HG03103 (cell line): ENCODE data around the gene CFH.
"Not testable (repeated sequence)": the region's sequence is repeated elsewhere in the genome, so short reads cannot be mapped to it uniquely, and the experiment has no call there.

Source experiments
- ATAC-seq: cut with Tn5 transposase; IDR thresholded peaks from one replicate; pipeline ENCODE4 v1.9.1; 2021; ENCODE audit warnings: low read depth; ENCODE audit not compliant: unreplicated experiment

CFH gene

DNA sequence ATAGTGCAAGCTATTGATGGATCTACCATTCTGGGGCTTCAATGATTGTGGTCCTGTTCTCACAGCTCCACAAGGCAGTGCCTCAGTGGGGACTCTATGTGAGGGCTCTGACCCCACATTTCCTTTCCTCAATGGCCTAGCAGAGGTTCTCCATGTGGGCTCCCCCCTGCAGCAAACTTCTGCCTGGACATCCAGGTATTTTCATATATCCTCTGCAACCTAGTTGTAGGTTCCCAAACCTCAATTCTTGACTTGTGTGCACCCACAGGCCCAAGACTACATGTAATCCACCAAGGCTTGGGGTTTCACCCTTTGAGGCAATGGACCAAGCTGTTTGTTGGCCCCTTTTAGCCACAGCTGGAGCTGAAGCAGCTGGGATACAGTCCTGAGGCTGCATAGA is 86.9 kb downstream of the CFH start:
- no peak for ATAC-seq

- ATAC-seq = peak; percentile 97
These were observed 91.4 kb downstream of the CFH start for GRCh38 chr1:196743244-196743643.

GRCh38 chr1:196765019-196765740 is 113.3 kb downstream of the CFH start:
- ATAC-seq = not testable (repeated sequence)

DNA sequence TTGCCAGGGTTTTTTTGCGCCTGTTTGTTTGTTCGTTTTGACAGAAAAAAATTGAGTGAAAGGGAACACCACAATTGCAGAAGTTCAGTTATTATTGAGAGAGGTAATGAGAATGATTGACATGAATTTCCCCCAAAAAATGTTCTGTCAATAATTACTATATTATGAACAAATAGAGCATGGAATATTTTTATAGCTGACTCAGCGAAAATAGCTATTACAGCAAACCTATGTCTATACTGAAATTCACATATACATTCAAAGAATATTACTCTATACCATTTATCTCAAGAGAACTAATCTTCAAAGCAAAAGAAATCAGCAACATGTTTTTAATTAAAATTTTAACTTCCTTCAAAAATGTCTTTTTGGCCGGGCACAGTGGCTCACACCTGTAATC is 118.0 kb downstream of the CFH start:
- ATAC-seq = not testable (repeated sequence)

DNA sequence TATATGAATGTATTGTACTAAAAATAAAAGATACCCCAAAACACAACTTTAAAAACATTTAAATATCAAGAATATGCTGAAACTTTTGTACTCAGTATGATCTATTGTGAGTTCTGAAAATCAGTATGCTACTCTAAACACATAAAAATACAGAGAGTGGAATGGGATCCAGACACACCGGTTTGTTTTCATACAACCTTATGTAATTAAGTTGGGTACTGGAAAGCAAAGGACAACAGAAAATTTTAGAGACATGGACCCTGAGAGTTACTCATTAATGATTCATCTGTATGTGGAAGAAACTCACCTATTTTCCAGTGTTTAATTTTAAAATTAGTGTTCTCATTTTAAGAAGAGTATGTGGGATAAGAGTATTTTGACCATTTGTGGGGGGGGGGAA is 121.9 kb downstream of the CFH start:
- ATAC-seq = no peak

DNA sequence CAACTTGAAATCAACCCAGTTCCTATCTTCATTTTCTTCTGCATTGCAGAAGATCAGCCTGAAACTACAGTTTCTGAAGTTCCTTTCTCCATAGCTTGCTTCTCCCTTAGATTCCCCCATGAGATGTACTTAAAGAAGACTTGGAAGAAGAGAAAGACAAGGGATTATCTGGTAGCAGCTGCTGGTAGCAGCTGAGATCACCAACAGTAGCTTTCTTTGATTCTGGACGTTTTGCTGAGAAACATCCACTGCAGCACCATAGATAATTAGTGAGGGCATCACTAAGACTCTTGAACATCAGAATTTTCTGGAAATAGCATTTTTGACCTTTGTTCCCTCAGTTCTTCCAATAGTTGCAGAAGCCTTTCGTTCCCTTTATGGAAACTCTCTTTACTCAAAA is 122.3 kb downstream of the CFH start:
- no peak for ATAC-seq

DNA sequence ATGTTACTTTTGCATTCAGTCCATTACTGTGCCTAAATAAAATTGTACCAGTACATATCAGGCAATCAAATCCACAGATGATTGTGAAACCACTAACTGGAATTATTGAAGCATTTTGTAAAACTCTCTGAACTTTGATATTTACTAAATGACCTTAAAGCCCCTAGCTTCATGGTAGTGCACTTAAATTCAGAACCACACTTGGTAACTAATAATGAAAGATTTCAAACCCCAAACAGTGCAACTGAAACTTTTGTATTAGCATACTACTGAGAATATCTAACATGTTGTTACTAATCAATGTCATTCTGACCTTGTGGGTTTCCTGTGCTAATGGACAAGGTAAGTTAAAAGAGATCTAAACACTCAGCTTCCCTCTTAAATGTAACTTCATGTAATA is 122.8 kb downstream of the CFH start, which contains the start of gene CFHR3:
TSS of gene CFHR3 (plus strand) at position 238 of the 400 bp plus-strand sequence. CDS start at position 285, 47 bp downstream.
- ATAC-seq = no peak

DNA sequence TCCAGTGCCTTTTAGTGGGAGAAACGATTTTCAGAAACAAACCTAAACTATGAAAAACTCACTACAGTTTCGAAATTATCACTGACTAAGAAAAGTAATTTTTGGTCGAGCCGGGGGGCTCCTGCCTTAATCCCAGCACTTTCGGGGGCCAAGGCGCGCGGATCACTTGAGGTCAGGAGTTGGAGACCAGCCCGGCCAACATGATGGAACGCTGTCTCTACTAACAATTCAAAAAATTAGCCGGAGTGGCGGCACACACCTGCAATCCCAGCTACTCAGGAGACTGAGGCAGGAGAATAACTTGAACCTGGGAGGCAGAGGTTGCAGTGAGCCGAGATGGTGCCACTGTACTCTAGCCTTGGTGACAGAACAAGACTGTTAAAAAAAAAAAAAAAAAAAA is 125.8 kb downstream of the CFH start:
- no peak for ATAC-seq

- ATAC-seq = no peak
These were observed 127.2 kb downstream of the CFH start for GRCh38 chr1:196779093-196779492.

DNA sequence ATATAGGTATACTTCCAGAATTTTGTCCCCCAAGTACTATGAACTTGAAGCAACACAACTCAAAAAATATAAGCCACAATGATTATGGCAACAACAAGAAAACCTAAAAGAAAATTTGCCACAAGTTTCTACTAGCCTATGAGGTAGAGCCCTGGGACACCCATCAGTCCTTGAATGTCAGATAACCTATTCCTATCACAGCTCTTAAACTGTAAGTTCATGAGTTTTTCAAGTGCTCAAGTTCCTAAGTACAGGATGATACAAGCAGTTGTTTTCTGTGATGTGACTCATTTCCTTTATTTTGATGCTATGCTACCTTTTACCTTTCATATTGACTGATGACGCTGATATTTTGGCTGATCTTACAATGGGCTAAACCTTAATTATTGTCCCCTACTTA is 139.4 kb downstream of the CFH start:
- ATAC-seq = not testable (repeated sequence)

DNA sequence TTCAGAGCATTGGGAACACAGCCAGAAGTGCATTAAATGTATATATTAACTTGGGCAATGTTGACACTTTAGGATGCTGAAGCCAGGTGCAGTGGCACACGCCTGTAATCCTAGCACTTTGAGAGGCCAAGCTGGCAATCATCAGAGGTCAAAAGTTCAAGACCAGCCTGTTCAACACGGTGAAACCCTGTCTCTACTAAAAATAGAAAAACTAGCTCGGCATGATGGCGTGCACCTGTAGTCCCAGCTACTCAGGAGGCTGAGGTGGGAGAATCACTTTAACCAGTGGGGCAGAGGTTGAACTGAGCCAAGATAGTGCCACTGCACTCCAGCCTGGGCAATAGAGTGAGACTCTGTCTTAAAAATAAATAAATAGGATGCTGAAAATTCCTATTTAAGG is 142.3 kb downstream of the CFH start:
- ATAC-seq = not testable (repeated sequence)
